ENCODE results near the gene CPEB3. TPM values are rescaled to one million over a fixed set of nuclear protein-coding genes. Genes with fewer than 3 reads are reported as not detected.
"Not testable (repeated sequence)": the region's sequence is repeated elsewhere in the genome, so short reads cannot be mapped to it uniquely, and the experiment has no call there.

CPEB3 gene
- total RNA-seq (ENCODE audit: unreplicated experiment) = 8.0 TPM
- long read RNA-seq, partial matches to known transcripts = 0 of 1 reads
- long read RNA-seq, other reads (novel, unspliced or antisense) = 1 of 1 reads

GRCh38 chr10:92290837-92291615 is at the start of gene CPEB3, which contains the start of gene MARCHF5:
TSS of gene CPEB3 (minus strand) at chr10:92291078. CDS start at chr10:92240350, 50,728 bp downstream.
TSS of gene MARCHF5 (plus strand) at chr10:92291167. CDS start at chr10:92291495, 328 bp downstream.
- H3K4me3 Mint-ChIP-seq (ENCODE audit: unreplicated experiment) = peak within 1 kb of the TSS; percentile 97
- H3K4me1 Mint-ChIP-seq (ENCODE audit: low read depth, unreplicated experiment) = peaks cover 7% of the 10 kb centered on the region
- H3K36me3 Mint-ChIP-seq (ENCODE audit: unreplicated experiment) = no peaks in the 10 kb centered on the region
- peak; percentile 95 for DNase-seq
- H3K9me3 Mint-ChIP-seq (ENCODE audit: unreplicated experiment) = peaks cover 7% of the 10 kb centered on the region
- peak within 1 kb of the TSS; percentile 92 for H3K27ac Mint-ChIP-seq (ENCODE audit: unreplicated experiment)
- H3K27me3 Mint-ChIP-seq (ENCODE audit: unreplicated experiment) = peaks cover 7% of the 10 kb centered on the region
- TF ChIP-seq CTCF (IDR thresholded peaks at IDR 0.05; ENCODE audit: partially characterized antibody, unreplicated experiment) = peak; percentile 79

DNA sequence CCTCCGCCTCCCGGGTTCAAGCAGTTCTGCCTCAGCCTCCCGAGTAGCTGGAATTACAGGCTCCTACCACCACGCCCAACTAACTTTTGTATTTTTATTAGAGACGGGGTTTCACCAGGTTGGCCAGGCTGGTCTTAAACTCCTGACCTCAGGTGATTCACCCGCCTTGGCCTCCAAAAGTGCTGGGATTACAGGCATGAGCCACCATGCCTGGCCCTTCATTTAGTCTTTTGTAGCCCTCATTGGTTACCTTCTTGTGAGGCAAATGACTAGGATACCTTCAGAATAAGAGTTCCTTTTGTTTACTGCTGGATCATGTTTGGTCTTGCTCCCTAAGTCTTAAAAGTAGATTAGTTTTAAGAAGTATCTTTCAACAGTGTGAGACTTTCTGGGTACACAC is 39.0 kb upstream of the CPEB3 start:
- not testable (repeated sequence) for H3K9me3 Mint-ChIP-seq (ENCODE audit: unreplicated experiment); DNase-seq; H3K27ac Mint-ChIP-seq (ENCODE audit: unreplicated experiment); H3K27me3 Mint-ChIP-seq (ENCODE audit: unreplicated experiment); H3K36me3 Mint-ChIP-seq (ENCODE audit: unreplicated experiment); H3K4me3 Mint-ChIP-seq (ENCODE audit: unreplicated experiment); H3K4me1 Mint-ChIP-seq (ENCODE audit: low read depth, unreplicated experiment)

GRCh38 chr10:92328993-92329392 is 38.1 kb upstream of the CPEB3 start:
- DNase-seq = no peak
- no peaks in the 10 kb centered on the region for H3K9me3 Mint-ChIP-seq (ENCODE audit: unreplicated experiment)
- no peak overlapping the region for H3K4me3 Mint-ChIP-seq (ENCODE audit: unreplicated experiment)
- no peak overlapping the region for H3K27ac Mint-ChIP-seq (ENCODE audit: unreplicated experiment)
- H3K36me3 Mint-ChIP-seq (ENCODE audit: unreplicated experiment) = no peaks in the 10 kb centered on the region
- no peak for TF ChIP-seq CTCF (IDR thresholded peaks at IDR 0.05; ENCODE audit: partially characterized antibody, unreplicated experiment)
- no peaks in the 10 kb centered on the region for H3K4me1 Mint-ChIP-seq (ENCODE audit: low read depth, unreplicated experiment)
- no peaks in the 10 kb centered on the region for H3K27me3 Mint-ChIP-seq (ENCODE audit: unreplicated experiment)

GRCh38 chr10:92327445-92328433 is 36.9 kb upstream of the CPEB3 start:
- Mint-ChIP-seq H3K36me3 (ENCODE audit: unreplicated experiment) (peaks cover 7% of the 10 kb centered on the region), H3K27me3 (ENCODE audit: unreplicated experiment) (no peaks in the 10 kb centered on the region), H3K4me1 (ENCODE audit: low read depth, unreplicated experiment) (peaks cover 2% of the 10 kb centered on the region), H3K27ac (ENCODE audit: unreplicated experiment) (no peak overlapping the region), H3K9me3 (ENCODE audit: unreplicated experiment) (no peaks in the 10 kb centered on the region), H3K4me3 (ENCODE audit: unreplicated experiment) (no peak overlapping the region)
- no peak for DNase-seq
- TF ChIP-seq CTCF (IDR thresholded peaks at IDR 0.05; ENCODE audit: partially characterized antibody, unreplicated experiment) = no peak

DNA sequence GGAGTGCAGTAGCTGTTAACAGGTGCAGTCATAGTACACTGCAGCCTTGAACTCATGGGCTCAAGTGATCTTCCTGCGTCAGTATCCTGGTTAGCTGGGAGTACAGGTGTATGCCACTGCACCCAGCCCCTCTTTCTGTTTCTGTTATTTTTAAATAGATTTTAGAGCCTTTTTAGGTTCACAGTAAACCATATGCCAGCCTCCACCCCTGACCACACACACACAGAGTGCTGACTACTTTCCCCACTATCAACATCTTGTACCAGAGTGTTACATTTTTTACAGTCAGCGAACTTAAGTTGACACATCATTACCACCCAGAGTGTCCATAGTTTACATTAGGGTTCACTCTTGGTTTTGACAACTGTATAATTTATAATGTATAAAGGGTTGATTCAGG is 32.2 kb upstream of the CPEB3 start:
- Mint-ChIP-seq H3K4me3 (ENCODE audit: unreplicated experiment) (no peak overlapping the region), H3K9me3 (ENCODE audit: unreplicated experiment) (no peaks in the 10 kb centered on the region), H3K4me1 (ENCODE audit: low read depth, unreplicated experiment) (peaks cover 2% of the 10 kb centered on the region), H3K36me3 (ENCODE audit: unreplicated experiment) (peaks cover 17% of the 10 kb centered on the region), H3K27me3 (ENCODE audit: unreplicated experiment) (no peaks in the 10 kb centered on the region), H3K27ac (ENCODE audit: unreplicated experiment) (no peak overlapping the region)
- no peak for DNase-seq
- no peak for TF ChIP-seq CTCF (IDR thresholded peaks at IDR 0.05; ENCODE audit: partially characterized antibody, unreplicated experiment)

Measured in glutamatergic neuron (in vitro differentiated cells).